B cell (primary cell): Measurements from ENCODE around the gene NOL12. TPM values are rescaled to one million over a fixed set of nuclear protein-coding genes. Genes with fewer than 3 reads are reported as not detected.

Experiments
- ATAC-seq: fragments of 200-7000 bp; cut with Tn5 transposase; one replicate; pipeline ENCODE4 v1.10.0; 2021; ENCODE audit warnings: low read depth, mild to moderate bottlenecking, moderate number of reproducible peaks, moderate library complexity
- CTCF ChIA-PET: fragments of 350-600 bp; sonication (Branson Sonifier 250); formaldehyde crosslinking; loops from one replicate; lab custom pipeline; 2021; ENCODE audit warnings: antibody characterized with exemption, inconsistent platforms; lab: Charles Lee
- POLR2A ChIA-PET: fragments of 350-600 bp; sonication (Branson Sonifier 250); formaldehyde crosslinking; loops from one replicate; lab custom pipeline; 2021; ENCODE audit warnings: antibody characterized with exemption; lab: Charles Lee
- DNase-seq: peaks from one replicate; pipeline ENCODE4 v3.0.0; 2013
- H2AFZ ChIP-seq: 2 replicates; pipeline ENCODE4 v1.6.1; 2012; ENCODE audit warnings: mild to moderate bottlenecking, low read depth, low read length; ENCODE audit not compliant: insufficient read depth, poor library complexity, severe bottlenecking
- H3K27ac ChIP-seq, 2 donors: 1 replicate in 1 of 2; 2 replicates in 1 of 2; pipeline ENCODE4 v1.5.1; 2012 to 2013; ENCODE audit warnings: low read length in 2 of 2, mild to moderate bottlenecking in 2 of 2, moderate library complexity in 1 of 2
- H3K27me3 ChIP-seq, 4 experiments: fragments of 200-600 bp in 1 of 4; sonication (generic) in 1 of 4; replicated peaks in 1 of 4; 1 replicate in 2 of 4; 2 replicates in 2 of 4; pipeline versions ENCODE4 v1.6.1 to v1.7.0; 2013 to 2016; ENCODE audit warnings: low read length in 3 of 4, mild to moderate bottlenecking in 2 of 4, mixed read lengths in 1 of 4, moderate library complexity in 1 of 4; ENCODE audit not compliant: insufficient read depth in 4 of 4, control insufficient read depth in 3 of 4; ENCODE audit errors: control extremely low read depth in 1 of 4
- H3K36me3 ChIP-seq, 2 experiments: replicated peaks in 1 of 2; 1 replicate in 1 of 2; 2 replicates in 1 of 2; pipeline versions ENCODE4 v1.6.1 to v1.7.1; 2013; ENCODE audit warnings: low read length in 1 of 2; ENCODE audit not compliant: insufficient read depth in 2 of 2, control insufficient read depth in 1 of 2; ENCODE audit errors: control extremely low read depth in 1 of 2, extremely low read depth in 1 of 2
- H3K4me1 ChIP-seq, 2 donors: fragments of 200-600 bp in 1 of 2; sonication (generic) in 1 of 2; 1 replicate in 1 of 2; 2 replicates in 1 of 2; pipeline versions ENCODE4 v1.5.1 to v1.6.1; 2013 to 2017; ENCODE audit warnings: low read length in 2 of 2; ENCODE audit not compliant: control insufficient read depth in 2 of 2, insufficient read depth in 2 of 2
- H3K4me2 ChIP-seq: replicated peaks from 2 replicates; pipeline ENCODE3; 2012; ENCODE audit warnings: mild to moderate bottlenecking, low read depth, low read length; ENCODE audit not compliant: poor library complexity, severe bottlenecking
- H3K4me3 ChIP-seq, 5 experiments: fragments of 200-600 bp in 1 of 5; sonication (generic) in 1 of 5; 1 replicate in 3 of 5; 2 replicates in 2 of 5; pipeline versions ENCODE4 v1.5.1 to v1.7.0; 2011 to 2016; ENCODE audit warnings: low read length in 4 of 5, mild to moderate bottlenecking in 4 of 5, low read depth in 2 of 5, control low read depth in 1 of 5, moderate library complexity in 1 of 5; ENCODE audit not compliant: insufficient read depth in 1 of 5; ENCODE audit errors: control extremely low read depth in 1 of 5, extremely low read depth in 1 of 5
- H3K79me2 ChIP-seq: fragments of 200-600 bp; sonication (generic); one replicate; pipeline ENCODE4 v1.6.0; 2016; ENCODE audit warnings: low read length; ENCODE audit not compliant: control insufficient read depth, insufficient read depth
- H3K9ac ChIP-seq: fragments of 200-600 bp; sonication (generic); 2 replicates; pipeline ENCODE4 v1.6.1; 2017; ENCODE audit warnings: mild to moderate bottlenecking, low read length, moderate library complexity
- H3K9me3 ChIP-seq, 3 donors: one replicate each; pipeline versions ENCODE4 v1.6.1 to v1.7.1; 2013; ENCODE audit warnings: low read length in 2 of 3; ENCODE audit not compliant: control insufficient read depth in 2 of 3, insufficient read depth in 1 of 3; ENCODE audit errors: control extremely low read depth in 1 of 3
- H4K20me1 ChIP-seq: 2 replicates; pipeline ENCODE4 v1.6.0; 2012; ENCODE audit warnings: mild to moderate bottlenecking, low read length; ENCODE audit not compliant: insufficient read depth, control insufficient read depth, poor library complexity, severe bottlenecking
- H3K27ac Mint-ChIP-seq: one replicate; pipeline ENCODE4 v1.8.0; 2021; ENCODE audit warnings: mixed read lengths
- H3K27me3 Mint-ChIP-seq: one replicate; pipeline ENCODE4 v1.8.0; 2021; ENCODE audit warnings: mixed read lengths
- H3K4me1 Mint-ChIP-seq: one replicate; pipeline ENCODE4 v1.8.0; 2021; ENCODE audit warnings: mixed read lengths
- H3K4me3 Mint-ChIP-seq: one replicate; pipeline ENCODE4 v1.8.0; 2021; ENCODE audit warnings: mixed read lengths
- H3K9me3 Mint-ChIP-seq: one replicate; pipeline ENCODE4 v1.8.0; 2022; ENCODE audit warnings: mixed read lengths; ENCODE audit not compliant: insufficient read depth
- CTCF ChIP-seq: fragments of 200-600 bp; IDR thresholded peaks from one replicate; pipeline ENCODE4 v1.8.0; 2022; ENCODE audit warnings: antibody characterized with exemption, mild to moderate bottlenecking
- EZH2 ChIP-seq: IDR thresholded peaks from 2 replicates; pipeline ENCODE4 v1.6.1; 2012; ENCODE audit warnings: borderline replicate concordance, low read depth, mild to moderate bottlenecking, moderate library complexity, low read length; ENCODE audit not compliant: insufficient read depth, poor library complexity, severe bottlenecking
- WGBS: methylation state at CpG from one replicate; pipeline ENCODE4 v1.1.5; 2013; ENCODE audit warnings: missing lambda C conversion rate; ENCODE audit not compliant: insufficient coverage; 5-methylcytosine and 5-hydroxymethylcytosine counted together
- intact Hi-C: fragments of 100-400 bp; cut with micrococcal nuclease; formaldehyde crosslinking; loops from one replicate; pipeline ENCODE4 v1.10.0; 2022
- polyA plus RNA-seq: library from polyadenylated mRNA; depleted of rRNA; stranded (reverse); fragments of >200 nt; gene quantifications from 2 replicates; pipeline ENCODE4 v1.2.3, GENCODE V29; 2012
- total RNA-seq, 2 donors: library from RNA; stranded (reverse); fragments of 120-200 nt in 1 of 2; gene quantifications; 1 replicate in 1 of 2; 2 replicates in 1 of 2; pipeline versions ENCODE4 v1.2.3 to v1.2.4, GENCODE V29; 2013 to 2022

Gene NOL12
- total and polyA plus RNA-seq, 2 donors (not counting 1 experiment from before 2014, with no cell fraction given), result 34.7 to 43.1 TPM

GRCh38 chr22:37705205-37705604 is 19.1 kb downstream of the NOL12 start:
- POLR2A ChIA-PET, result interaction anchor here (0.7 kb wide), 2 partner anchors 9 to 10 kb away, joined by 3 to 5 read pairs; no protein-coding TSS in a partner anchor
- WGBS, result 80% methylated on average over 2 of the region's 3 CpGs
- H4K20me1 ChIP-seq, result no peaks in the 10 kb centered on the region
- ATAC-seq, result no peak
- H3K9me3 Mint-ChIP-seq, result no peaks in the 10 kb centered on the region
- no peak for DNase-seq
- peaks cover 0 to 2% of the 10 kb centered on the region in 2 experiments for H3K36me3 ChIP-seq
- no peak for TF ChIP-seq EZH2
- TF ChIP-seq CTCF, result no peak
- CTCF ChIA-PET, result no interaction called here
- intact Hi-C loops, result no loop called here
- no peak overlapping the region for H3K27ac ChIP-seq
- H3K9ac ChIP-seq, result no peak overlapping the region
- no peaks in the 10 kb centered on the region for H3K79me2 ChIP-seq
- H3K27me3 ChIP-seq, result no peaks in the 10 kb centered on the region
- H3K4me1 Mint-ChIP-seq, result no peaks in the 10 kb centered on the region
- no peak overlapping the region for H3K4me2 ChIP-seq
- no peak overlapping the region for H2AFZ ChIP-seq
- H3K4me3 Mint-ChIP-seq, result no peak overlapping the region
- no peaks in the 10 kb centered on the region for H3K4me1 ChIP-seq
- no peak overlapping the region for H3K27ac Mint-ChIP-seq
- H3K9me3 ChIP-seq, result no peaks in the 10 kb centered on the region
- H3K27me3 Mint-ChIP-seq, result no peaks in the 10 kb centered on the region
- H3K4me3 ChIP-seq, result no peak overlapping the region

GRCh38 chr22:37708580-37709444 is 22.7 kb downstream of the NOL12 start:
- CTCF ChIA-PET, result interaction anchor here (0.5 to 0.6 kb wide), 2 partner anchors 94 to 590 kb away, joined by 3 read pairs; no protein-coding TSS in a partner anchor

More at GRCh38 chr22:37708580-37709444, 22.7 kb downstream of the NOL12 start:
- no peak for DNase-seq
- no peak overlapping the region for H3K9ac ChIP-seq
- no peaks in the 10 kb centered on the region for H3K4me1 ChIP-seq
- 72% methylated on average over 22 of the region's 25 CpGs for WGBS
- POLR2A ChIA-PET, result interaction anchor here (0.6 kb wide), 1 partner anchor 45 kb away, joined by 5 read pairs; no protein-coding TSS in a partner anchor
- H3K4me2 ChIP-seq, result no peak overlapping the region
- no peak for ATAC-seq
- H3K27ac ChIP-seq, result no peak overlapping the region
- no peaks in the 10 kb centered on the region for H4K20me1 ChIP-seq
- Mint-ChIP-seq H3K27me3 (no peaks in the 10 kb centered on the region), H3K9me3 (no peaks in the 10 kb centered on the region), H3K27ac (no peak overlapping the region), H3K4me3 (no peak overlapping the region), H3K4me1 (no peaks in the 10 kb centered on the region)
- H3K79me2 ChIP-seq, result no peaks in the 10 kb centered on the region
- intact Hi-C loops, result no loop called here
- H3K9me3 ChIP-seq, result no peaks in the 10 kb centered on the region
- no peak for TF ChIP-seq CTCF
- no peak for TF ChIP-seq EZH2
- no peaks in the 10 kb centered on the region for H3K27me3 ChIP-seq
- H3K4me3 ChIP-seq, result no peak overlapping the region
- peaks cover 0 to 2% of the 10 kb centered on the region in 2 experiments for H3K36me3 ChIP-seq
- no peak overlapping the region for H2AFZ ChIP-seq
